Measurements from ENCODE around the gene DCBLD1.

Gene DCBLD1

DNA sequence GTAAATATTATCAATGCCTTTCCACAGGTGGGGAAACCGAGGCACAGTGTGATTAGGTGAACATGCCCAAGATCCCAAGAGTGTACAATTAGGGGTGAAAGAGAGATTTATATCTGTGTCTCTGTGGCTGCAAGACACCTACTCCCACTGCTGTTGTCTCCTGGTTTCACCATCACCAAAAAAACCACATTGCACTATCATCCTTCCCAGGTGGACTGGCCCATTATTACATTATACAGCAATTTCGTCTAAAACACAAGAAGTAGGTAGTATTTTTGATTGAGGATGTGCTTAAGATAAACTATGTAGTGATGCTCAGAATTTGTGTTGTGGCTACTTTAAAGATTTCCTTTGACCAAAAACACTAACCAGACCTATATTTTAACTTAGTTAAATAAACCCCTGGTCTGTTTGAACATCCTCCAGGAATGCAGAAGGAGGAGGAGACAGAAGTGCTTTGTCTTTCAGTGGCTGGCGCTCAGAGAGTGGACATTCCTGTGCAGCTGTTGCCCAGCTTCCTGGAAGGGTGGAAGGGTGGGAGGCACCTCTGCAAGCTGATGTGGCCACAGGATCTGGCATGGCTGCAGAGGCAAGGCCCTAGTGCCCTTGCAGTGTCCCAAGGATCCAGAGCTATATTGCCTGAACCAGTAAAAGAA, 23.8 kb downstream of the DCBLD1 start:
- TF ChIP-seq, protein P1, sequence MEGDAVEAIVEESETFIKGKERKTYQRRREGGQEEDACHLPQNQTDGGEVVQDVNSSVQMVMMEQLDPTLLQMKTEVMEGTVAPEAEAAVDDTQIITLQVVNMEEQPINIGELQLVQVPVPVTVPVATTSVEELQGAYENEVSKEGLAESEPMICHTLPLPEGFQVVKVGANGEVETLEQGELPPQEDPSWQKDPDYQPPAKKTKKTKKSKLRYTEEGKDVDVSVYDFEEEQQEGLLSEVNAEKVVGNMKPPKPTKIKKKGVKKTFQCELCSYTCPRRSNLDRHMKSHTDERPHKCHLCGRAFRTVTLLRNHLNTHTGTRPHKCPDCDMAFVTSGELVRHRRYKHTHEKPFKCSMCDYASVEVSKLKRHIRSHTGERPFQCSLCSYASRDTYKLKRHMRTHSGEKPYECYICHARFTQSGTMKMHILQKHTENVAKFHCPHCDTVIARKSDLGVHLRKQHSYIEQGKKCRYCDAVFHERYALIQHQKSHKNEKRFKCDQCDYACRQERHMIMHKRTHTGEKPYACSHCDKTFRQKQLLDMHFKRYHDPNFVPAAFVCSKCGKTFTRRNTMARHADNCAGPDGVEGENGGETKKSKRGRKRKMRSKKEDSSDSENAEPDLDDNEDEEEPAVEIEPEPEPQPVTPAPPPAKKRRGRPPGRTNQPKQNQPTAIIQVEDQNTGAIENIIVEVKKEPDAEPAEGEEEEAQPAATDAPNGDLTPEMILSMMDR (IDR thresholded peaks at IDR 0.05; ENCODE audit: insufficient read depth, low read depth, low read length, missing control alignments) = no peak
- DNase-seq (ENCODE audit: low read depth) = no peak
- no peak overlapping the region for H3K4me3 ChIP-seq (ENCODE audit: low read length)

DNA sequence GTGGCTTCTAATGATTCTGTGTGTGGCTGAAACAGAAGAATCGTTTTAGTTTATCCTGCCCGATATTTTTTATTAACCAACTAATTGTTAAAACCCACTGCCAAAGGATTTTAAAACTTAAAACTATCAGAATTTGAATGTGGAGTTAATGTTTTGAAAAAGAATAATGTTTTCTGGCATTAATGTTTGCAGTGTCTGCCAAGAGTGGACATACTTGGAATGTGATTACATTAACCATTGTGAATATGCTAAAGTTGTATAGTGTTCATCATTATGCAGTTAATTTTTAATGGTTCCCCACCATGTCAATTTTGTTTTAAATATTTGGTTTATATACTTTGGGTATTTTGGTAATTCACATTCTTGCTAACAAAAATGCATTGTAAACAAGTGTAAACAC, 24.4 kb downstream of the DCBLD1 start:
- no peak for DNase-seq (ENCODE audit: low read depth)

GRCh38 chr6:117508450-117508971, 26.0 kb downstream of the DCBLD1 start:
- TF ChIP-seq, protein P1 (IDR thresholded peaks at IDR 0.05; ENCODE audit: insufficient read depth, low read depth, low read length, missing control alignments) = no peak
- no peak overlapping the region for H3K4me3 ChIP-seq (ENCODE audit: low read length)
- DNase-seq (ENCODE audit: low read depth) = no peak

More for the DNA sequence above, 24.4 kb downstream of the DCBLD1 start:
- H3K4me3 ChIP-seq (ENCODE audit: low read length) = no peak overlapping the region
- TF ChIP-seq, protein P1 (IDR thresholded peaks at IDR 0.05; ENCODE audit: insufficient read depth, low read depth, low read length, missing control alignments) = no peak

- peak; percentile 73 for DNase-seq (ENCODE audit: low read depth)
- no peak overlapping the region for H3K4me3 ChIP-seq (ENCODE audit: low read length)
- TF ChIP-seq, protein P1 (IDR thresholded peaks at IDR 0.05; ENCODE audit: insufficient read depth, low read depth, low read length, missing control alignments) = no peak
Observed at GRCh38 chr6:117509021-117509420, 26.5 kb downstream of the DCBLD1 start.

DNA sequence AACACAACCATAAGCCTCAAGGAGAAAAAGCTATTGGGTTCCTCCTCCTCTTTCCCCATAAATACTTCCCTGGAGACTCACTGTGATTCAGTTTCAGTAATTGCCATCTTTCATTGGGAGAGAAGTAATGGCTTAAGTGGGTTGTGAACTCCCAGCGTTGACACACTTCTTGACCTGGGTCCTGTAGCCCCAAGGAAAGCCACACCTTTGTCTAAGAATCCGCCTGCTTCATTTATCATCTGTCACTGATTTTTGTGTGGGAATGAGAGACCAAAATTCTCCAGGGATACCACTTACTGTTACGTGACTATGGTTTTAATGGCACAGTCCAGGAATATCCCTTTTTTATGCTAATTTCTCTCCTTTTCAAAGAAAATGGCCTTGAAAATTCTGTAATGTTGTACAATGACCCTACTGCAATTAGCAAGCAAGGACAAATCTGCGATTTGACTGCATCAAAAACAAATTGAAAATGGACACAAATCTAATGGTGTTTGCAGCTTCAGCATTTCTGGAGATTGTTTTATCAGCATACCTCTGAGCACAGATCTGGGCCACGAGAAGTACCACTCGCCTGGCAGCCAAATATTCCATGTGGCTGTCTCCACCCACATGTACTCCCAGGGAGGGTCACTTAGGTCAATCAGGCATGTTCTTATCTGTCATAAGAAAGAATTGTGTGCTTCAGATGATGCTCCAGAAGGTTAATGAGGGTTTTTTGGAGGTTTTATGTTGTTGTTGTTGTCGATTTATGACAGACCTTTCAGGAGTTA, 29.8 kb downstream of the DCBLD1 start:
- TF ChIP-seq, protein P1 (IDR thresholded peaks at IDR 0.05; ENCODE audit: insufficient read depth, low read depth, low read length, missing control alignments) = no peak
- H3K4me3 ChIP-seq (ENCODE audit: low read length) = no peak overlapping the region
- no peak for DNase-seq (ENCODE audit: low read depth)

DNA sequence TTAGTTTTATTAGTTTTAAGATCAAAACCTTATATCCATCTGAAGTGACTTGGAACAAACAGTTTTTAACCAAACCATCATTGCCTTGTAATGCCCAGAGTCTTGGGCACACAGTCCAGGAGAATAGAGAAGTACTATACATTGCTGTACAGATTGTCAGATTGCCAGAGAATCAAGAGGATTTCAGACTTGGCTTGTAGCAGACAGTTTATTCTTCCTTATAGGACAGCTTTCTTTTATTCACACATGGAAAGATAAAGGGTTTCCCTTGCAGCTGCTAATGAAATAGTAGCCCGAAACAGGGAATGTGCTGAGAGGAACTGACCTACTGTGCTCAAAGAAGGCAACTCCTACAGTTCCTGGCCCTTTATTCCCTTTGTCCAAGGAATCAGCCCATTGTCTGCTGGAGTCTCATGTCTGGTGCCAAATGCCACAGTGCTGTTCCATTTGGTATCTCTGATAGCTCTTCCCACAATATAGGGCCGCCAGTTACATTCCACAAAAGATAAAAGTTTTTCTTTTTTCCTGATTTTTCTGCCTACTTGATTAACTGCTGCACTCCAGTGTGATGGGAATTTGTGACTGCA, 30.6 kb downstream of the DCBLD1 start:
- no peak for DNase-seq (ENCODE audit: low read depth)
- TF ChIP-seq, protein P1 (IDR thresholded peaks at IDR 0.05; ENCODE audit: insufficient read depth, low read depth, low read length, missing control alignments) = no peak
- H3K4me3 ChIP-seq (ENCODE audit: low read length) = no peak overlapping the region

Data from epithelial cell of esophagus (primary cell).